Common myeloid progenitor, CD34-positive (primary cell): ENCODE data around the gene COL15A1.

Experiments
- CTCF ChIA-PET: fragments of 350-600 bp; sonication (Branson Sonifier 250); formaldehyde crosslinking; loops from one replicate; lab custom pipeline; 2021; ENCODE audit warnings: antibody characterized with exemption; lab: Charles Lee
- POLR2A ChIA-PET: fragments of 350-600 bp; sonication (Branson Sonifier 250); formaldehyde crosslinking; loops from one replicate; lab custom pipeline; 2021; ENCODE audit warnings: antibody characterized with exemption; lab: Charles Lee
- DNase-seq, 3 donors: peaks; one replicate each; pipeline versions ENCODE4 v3.0.0 to v3.0.0-alpha.2; 2013
- H3K27ac ChIP-seq, 2 experiments: 1 replicate in 1 of 2; 2 replicates in 1 of 2; pipeline ENCODE4 v1.7.0; 2013; ENCODE audit warnings: inconsistent platforms in 2 of 2, low read length in 2 of 2, mild to moderate bottlenecking in 2 of 2, low read depth in 1 of 2, moderate library complexity in 1 of 2; ENCODE audit not compliant: severe bottlenecking in 2 of 2, insufficient read depth in 1 of 2, poor library complexity in 1 of 2
- H3K27me3 ChIP-seq, 5 experiments: replicated peaks in 2 of 5; 1 replicate in 3 of 5; 2 replicates in 2 of 5; pipeline versions ENCODE4 v1.6.1 to v1.7.0; 2013; ENCODE audit warnings: low read length in 4 of 5, mild to moderate bottlenecking in 2 of 5, moderate library complexity in 2 of 5, inconsistent platforms in 1 of 5; ENCODE audit not compliant: insufficient read depth in 5 of 5, control insufficient read depth in 4 of 5
- H3K36me3 ChIP-seq, 4 experiments: 1 replicate in 2 of 4; 2 replicates in 2 of 4; pipeline versions ENCODE4 v1.6.1 to v1.7.0; 2013; ENCODE audit warnings: low read length in 3 of 4, control low read depth in 1 of 4, mild to moderate bottlenecking in 1 of 4; ENCODE audit not compliant: control insufficient read depth in 4 of 4, insufficient read depth in 4 of 4
- H3K4me1 ChIP-seq, 4 experiments: 1 replicate in 3 of 4; 2 replicates in 1 of 4; pipeline versions ENCODE4 v1.6.1 to v1.7.1; 2013; ENCODE audit warnings: low read length in 3 of 4, mild to moderate bottlenecking in 3 of 4, control low read depth in 1 of 4, inconsistent platforms in 1 of 4, moderate library complexity in 1 of 4; ENCODE audit not compliant: control insufficient read depth in 4 of 4, insufficient read depth in 4 of 4; ENCODE audit errors: control extremely low read depth in 1 of 4
- H3K4me3 ChIP-seq, 7 experiments: 1 replicate in 4 of 7; 2 replicates in 3 of 7; pipeline versions ENCODE4 v1.5.1 to v1.7.0; 2013; ENCODE audit warnings: mild to moderate bottlenecking in 7 of 7, low read length in 6 of 7, moderate library complexity in 6 of 7, inconsistent platforms in 2 of 7, low read depth in 2 of 7, control low read depth in 1 of 7; ENCODE audit not compliant: insufficient read depth in 4 of 7, control insufficient read depth in 1 of 7; ENCODE audit errors: extremely low read depth in 1 of 7
- H3K9me3 ChIP-seq, 5 experiments: 1 replicate in 4 of 5; 2 replicates in 1 of 5; pipeline versions ENCODE4 v1.6.1 to v1.7.1; 2013; ENCODE audit warnings: low read length in 4 of 5, mild to moderate bottlenecking in 2 of 5, inconsistent platforms in 1 of 5, low read depth in 1 of 5, moderate library complexity in 1 of 5; ENCODE audit not compliant: control insufficient read depth in 4 of 5, insufficient read depth in 2 of 5; ENCODE audit errors: control extremely low read depth in 1 of 5
- WGBS: methylation state at CpG from one replicate; pipeline ENCODE4 v1.1.5; 2013; ENCODE audit not compliant: insufficient coverage; 5-methylcytosine and 5-hydroxymethylcytosine counted together

COL15A1 gene

GRCh38 chr9:99118782-99119466 is 175.2 kb downstream of the COL15A1 start:
- POLR2A ChIA-PET: interaction anchor here (0.6 to 1.7 kb wide), 2 partner anchors 9 to 15 kb away, joined by 3 to 5 read pairs; no protein-coding TSS in a partner anchor
- H3K27ac ChIP-seq: peak overlapping the region in 1 of 2 experiments; percentile 73
- 0% methylated on average over 2 of the region's 7 CpGs for WGBS

GRCh38 chr9:99119976-99120655 is 176.4 kb downstream of the COL15A1 start:
- CTCF ChIA-PET: interaction anchor here (0.9 to 2.4 kb wide), 6 partner anchors 13 to 67 kb away, joined by 3 to 9 read pairs (median 4); partner anchors contain the start of gene TGFBR1

More at GRCh38 chr9:99118782-99119466, 175.2 kb downstream of the COL15A1 start:
- Histone ChIP-seq H3K4me1 (peaks cover 34 to 66% (median 47%) of the 10 kb centered on the region in 4 experiments), H3K36me3 (peaks cover 0 to 1% (median 0%) of the 10 kb centered on the region in 4 experiments), H3K27me3 (no peaks in the 10 kb centered on the region), H3K9me3 (no peaks in the 10 kb centered on the region), H3K4me3 (peak overlapping the region in 6 of 7 experiments; percentile 8 to 63 (median 48))
- DNase-seq: peak; percentile 57 to 92 (median 88)
- CTCF ChIA-PET: interaction anchor here (0.9 to 2.4 kb wide), 9 partner anchors 12 to 66 kb away, joined by 3 to 9 read pairs (median 4); partner anchors contain the start of gene TGFBR1

More at GRCh38 chr9:99119976-99120655, 176.4 kb downstream of the COL15A1 start:
- Histone ChIP-seq H3K4me3 (no peak overlapping the region), H3K4me1 (peaks cover 24 to 55% (median 38%) of the 10 kb centered on the region in 4 experiments), H3K9me3 (no peaks in the 10 kb centered on the region), H3K27ac (no peak overlapping the region), H3K27me3 (no peaks in the 10 kb centered on the region), H3K36me3 (peaks cover 0 to 5% (median 0%) of the 10 kb centered on the region in 4 experiments)
- DNase-seq: peak in 1 of 3 donors; percentile 47
- POLR2A ChIA-PET: no interaction called here
